Measurements from ENCODE around the gene CMTM7.

Gene CMTM7

GRCh38 chr3:32391643-32392535 lies at the start of gene CMTM7:
Gene CMTM7, plus strand, starts transcription at chr3:32391853. Its CDS starts 54 bp downstream, at chr3:32391907.
- peak; percentile 64 for DNase-seq

GRCh38 chr3:32347343-32348125 lies 44.1 kb upstream of the CMTM7 start:
- DNase-seq = no peak

- no peak for DNase-seq
These were observed 42.5 kb upstream of the CMTM7 start for GRCh38 chr3:32349184-32349583.

GRCh38 chr3:32352563-32352962 lies 39.1 kb upstream of the CMTM7 start:
- DNase-seq = no peak

GRCh38 chr3:32353351-32353750 lies 38.3 kb upstream of the CMTM7 start:
- DNase-seq = no peak

GRCh38 chr3:32354362-32354778 lies 37.3 kb upstream of the CMTM7 start:
- DNase-seq = no peak

GRCh38 chr3:32355751-32356291 lies 35.8 kb upstream of the CMTM7 start:
- DNase-seq = no peak

GRCh38 chr3:32359766-32360492 lies 31.7 kb upstream of the CMTM7 start:
- no peak for DNase-seq

GRCh38 chr3:32360493-32360827 lies 31.2 kb upstream of the CMTM7 start:
- no peak for DNase-seq

GRCh38 chr3:32366638-32367397 lies 24.8 kb upstream of the CMTM7 start:
- no peak for DNase-seq

- DNase-seq = no peak
These were observed 24.2 kb upstream of the CMTM7 start for GRCh38 chr3:32367442-32367841.

GRCh38 chr3:32371461-32372212 lies 20.0 kb upstream of the CMTM7 start:
- no peak for DNase-seq

GRCh38 chr3:32372213-32372490 lies 19.5 kb upstream of the CMTM7 start:
- no peak for DNase-seq

GRCh38 chr3:32373276-32373675 lies 18.4 kb upstream of the CMTM7 start:
- DNase-seq = no peak

- no peak for DNase-seq
These were observed 17.8 kb upstream of the CMTM7 start for GRCh38 chr3:32373844-32374243.

- peak; percentile 81 for DNase-seq
These were observed 16.7 kb upstream of the CMTM7 start for GRCh38 chr3:32374788-32375595.

GRCh38 chr3:32375596-32375930 lies 16.1 kb upstream of the CMTM7 start:
- no peak for DNase-seq

GRCh38 chr3:32376115-32376514 lies 15.5 kb upstream of the CMTM7 start:
- DNase-seq = no peak

- no peak for DNase-seq
These were observed 11.7 kb upstream of the CMTM7 start for GRCh38 chr3:32379831-32380500.

- no peak for DNase-seq
These were observed 9.7 kb upstream of the CMTM7 start for GRCh38 chr3:32381922-32382321.

All from stimulated activated CD4-positive, alpha-beta T cell treated with anti-CD3 and anti-CD28 coated beads, Interleukin-4, amount 100 ng/mL, for 24 hours (primary cell).